ENCODE measurements around the gene ADK. TPM values are rescaled to one million over a fixed set of nuclear protein-coding genes. Genes with fewer than 3 reads are reported as not detected.

Gene ADK
- total and polyA plus RNA-seq, 2 donors (not counting 3 experiments of a cell fraction or from before 2014, with no cell fraction given), result 11.7 to 46.5 TPM

GRCh38 chr10:74406006-74406405 lies 255.0 kb downstream of the ADK start:
- H3K4me3 ChIP-seq (replicated peaks in 1 of 3; ENCODE audit: insufficient read depth in 1 of 3, low read depth in 1 of 3, low read length in 3 of 3), result no peak overlapping the region
- no peak overlapping the region for H3K27ac ChIP-seq (ENCODE audit: insufficient read depth, low read depth, low read length)
- POLR2A ChIA-PET, result no interaction called here
- H3K9ac ChIP-seq (replicated peaks; ENCODE audit: extremely low read depth, insufficient read depth, low read length), result no peak overlapping the region
- peaks cover 5% of the 10 kb centered on the region for H3K4me1 ChIP-seq (ENCODE audit: control insufficient read depth, extremely low read depth, insufficient read depth, low read length)
- no peak overlapping the region for H2AFZ ChIP-seq (ENCODE audit: low read depth, low read length)
- no peaks in the 10 kb centered on the region for H3K9me3 ChIP-seq (replicated peaks; ENCODE audit: control insufficient read depth, insufficient read depth, low read length)
- H3K79me2 ChIP-seq (ENCODE audit: control insufficient read depth, insufficient read depth, low read length), result peaks cover 1% of the 10 kb centered on the region
- CTCF ChIA-PET, result no interaction called here
- intact Hi-C loops (cut with micrococcal nuclease), result no loop called here
- H3K9me1 ChIP-seq (replicated peaks; ENCODE audit: control insufficient read depth, extremely low read depth, insufficient read depth, low read length), result no peaks in the 10 kb centered on the region
- no peaks in the 10 kb centered on the region for H3K27me3 ChIP-seq (ENCODE audit: control insufficient read depth in 2 of 2, insufficient read depth in 2 of 2, low read length in 2 of 2)
- H3K4me2 ChIP-seq (ENCODE audit: insufficient read depth, low read length), result no peak overlapping the region
- TF ChIP-seq EZH2 (IDR thresholded peaks at IDR 0.05; ENCODE audit: borderline replicate concordance, low read depth, low read length, severe bottlenecking), result no peak
- FAIRE-seq, result peak; percentile 28
- dilution Hi-C loops (cut with MboI; ENCODE audit: extremely low pct_ligation_motif_present, low sequenced_read_pairs), result no loop called here
- BruUV-seq (replicated peaks), result no TSS peak
- no peaks in the 10 kb centered on the region for H3K36me3 ChIP-seq (ENCODE audit: control insufficient read depth in 2 of 2, extremely low read depth in 1 of 2, insufficient read depth in 2 of 2, low read length in 2 of 2)
- H4K20me1 ChIP-seq (replicated peaks; ENCODE audit: control insufficient read depth, extremely low read depth, insufficient read depth, low read length), result no peaks in the 10 kb centered on the region
- DNase-seq (ENCODE audit: low read depth, low spot score), result peak; percentile 68

- Histone ChIP-seq H2AFZ (ENCODE audit: low read depth, low read length) (no peak overlapping the region), H3K27ac (ENCODE audit: insufficient read depth, low read depth, low read length) (no peak overlapping the region), H3K9ac (replicated peaks; ENCODE audit: extremely low read depth, insufficient read depth, low read length) (no peak overlapping the region), H3K4me3 (replicated peaks in 1 of 3; ENCODE audit: insufficient read depth in 1 of 3, low read depth in 1 of 3, low read length in 3 of 3) (no peak overlapping the region), H3K9me3 (replicated peaks; ENCODE audit: control insufficient read depth, insufficient read depth, low read length) (no peaks in the 10 kb centered on the region), H3K79me2 (ENCODE audit: control insufficient read depth, insufficient read depth, low read length) (no peaks in the 10 kb centered on the region), H3K9me1 (replicated peaks; ENCODE audit: control insufficient read depth, extremely low read depth, insufficient read depth, low read length) (no peaks in the 10 kb centered on the region), H3K4me2 (ENCODE audit: insufficient read depth, low read length) (no peak overlapping the region), H3K36me3 (ENCODE audit: control insufficient read depth in 2 of 2, extremely low read depth in 1 of 2, insufficient read depth in 2 of 2, low read length in 2 of 2) (no peaks in the 10 kb centered on the region), H4K20me1 (replicated peaks; ENCODE audit: control insufficient read depth, extremely low read depth, insufficient read depth, low read length) (no peaks in the 10 kb centered on the region), H3K4me1 (ENCODE audit: control insufficient read depth, extremely low read depth, insufficient read depth, low read length) (no peaks in the 10 kb centered on the region), H3K27me3 (ENCODE audit: control insufficient read depth in 2 of 2, insufficient read depth in 2 of 2, low read length in 2 of 2) (no peaks in the 10 kb centered on the region)
- dilution Hi-C loops (cut with MboI; ENCODE audit: extremely low pct_ligation_motif_present, low sequenced_read_pairs), result no loop called here
- intact Hi-C loops (cut with micrococcal nuclease), result no loop called here
- FAIRE-seq, result no peak
- POLR2A ChIA-PET, result no interaction called here
- no TSS peak for BruUV-seq (replicated peaks)
- CTCF ChIA-PET, result no interaction called here
- no peak for TF ChIP-seq MYC (IDR thresholded peaks at IDR 0.05; ENCODE audit: low read depth, low read length)
- no peak for TF ChIP-seq GATA2 (IDR thresholded peaks at IDR 0.05; ENCODE audit: insufficient read depth, insufficient read length, low read depth, low read length)
- TF ChIP-seq POLR2AphosphoS5 (IDR thresholded peaks at IDR 0.05; ENCODE audit: insufficient read depth, low read depth, low read length), result no peak
- no peak for TF ChIP-seq CTCF (IDR thresholded peaks at IDR 0.05; ENCODE audit: extremely low read depth in 1 of 2, insufficient read depth in 1 of 2, low read depth in 1 of 2, low read length in 2 of 2)
- TF ChIP-seq POLR2A (IDR thresholded peaks at IDR 0.05; ENCODE audit: low read depth, low read length), result no peak
- no peak for TF ChIP-seq EZH2 (IDR thresholded peaks at IDR 0.05; ENCODE audit: borderline replicate concordance, low read depth, low read length, severe bottlenecking)
- TF ChIP-seq JUN (IDR thresholded peaks at IDR 0.05; ENCODE audit: borderline replicate concordance, insufficient read depth, insufficient read length, low read depth), result no peak
- no peak for TF ChIP-seq MAX (IDR thresholded peaks at IDR 0.05; ENCODE audit: insufficient read depth, insufficient read length)
- TF ChIP-seq FOS (IDR thresholded peaks at IDR 0.05; ENCODE audit: borderline replicate concordance, insufficient read depth, low read length), result no peak
- DNase-seq (ENCODE audit: low read depth, low spot score), result no peak
These were observed 264.3 kb downstream of the ADK start for GRCh38 chr10:74415146-74415839.

All from endothelial cell of umbilical vein (primary cell).